SK-N-SH (cell line): ENCODE results near the gene TASP1. TPM values are rescaled to one million over a fixed set of nuclear protein-coding genes. Genes with fewer than 3 reads are reported as not detected.

Experiments
- CTCF ChIA-PET: fragments of 300-600, 350-600 bp; formaldehyde crosslinking; extraction: SDS; loops from one replicate; lab custom pipeline; 2021; lab: Yijun Ruan, JAX
- POLR2A ChIA-PET: fragments of 350-600 bp; sonication (Branson Sonifier 250); formaldehyde crosslinking; extraction: SDS; loops from one replicate; lab custom pipeline; 2020; ENCODE audit warnings: antibody characterized with exemption, inconsistent platforms; lab: Yijun Ruan, JAX
- DNase-seq: peaks from one replicate; pipeline ENCODE4 v3.0.0; 2012
- H2AFZ ChIP-seq: fragments of 200-600 bp; sonication (generic); 2 replicates; pipeline ENCODE4 v1.8.1; 2016; ENCODE audit warnings: antibody characterized with exemption, mild to moderate bottlenecking, low read depth
- H3F3A ChIP-seq: fragments of 200-600 bp; sonication (generic); replicated peaks from 2 replicates; pipeline ENCODE3; 2016; ENCODE audit warnings: antibody characterized with exemption, mild to moderate bottlenecking; ENCODE audit not compliant: insufficient read depth
- H3K27ac ChIP-seq, 2 experiments: fragments of 200-500 bp in 1 of 2; fragments of 200-600 bp in 1 of 2; sonication (Bioruptor generic) in 1 of 2; sonication (generic), shearing (Covaris generic) in 1 of 2; 2 replicates each; pipeline versions ENCODE4 v1.5.1 to v1.6.1; 2014 to 2016; ENCODE audit warnings: low read depth in 2 of 2, inconsistent platforms in 1 of 2, low read length in 1 of 2, mild to moderate bottlenecking in 1 of 2, mixed read lengths in 1 of 2
- H3K27me3 ChIP-seq: fragments of 200-600 bp; sonication (generic), shearing (Covaris generic); 2 replicates; pipeline ENCODE4 v1.6.1; 2016; ENCODE audit warnings: mixed run types; ENCODE audit not compliant: insufficient read depth
- H3K36me3 ChIP-seq, 2 experiments: fragments of 200-500 bp in 1 of 2; fragments of 200-600 bp in 1 of 2; sonication (Bioruptor generic) in 1 of 2; sonication (generic) in 1 of 2; replicated peaks in 1 of 2; 2 replicates each; pipeline versions ENCODE3 to v1.5.1; 2014 to 2016; ENCODE audit warnings: low read length in 1 of 2, mild to moderate bottlenecking in 1 of 2; ENCODE audit not compliant: insufficient read depth in 2 of 2, control insufficient read depth in 1 of 2
- H3K4me1 ChIP-seq, 2 experiments: fragments of 200-500 bp in 1 of 2; fragments of 200-600 bp in 1 of 2; sonication (Bioruptor generic) in 1 of 2; sonication (generic), shearing (Covaris generic) in 1 of 2; 2 replicates each; pipeline versions ENCODE4 v1.5.1 to v1.6.1; 2014 to 2016; ENCODE audit warnings: low read depth in 1 of 2, low read length in 1 of 2, mixed run types in 1 of 2; ENCODE audit not compliant: insufficient read depth in 2 of 2, control insufficient read depth in 1 of 2
- H3K4me2 ChIP-seq: fragments of 200-600 bp; sonication (generic), shearing (Covaris generic); 2 replicates; pipeline ENCODE4 v1.6.1; 2017; ENCODE audit warnings: mixed run types
- H3K4me3 ChIP-seq, 2 experiments: fragments of 200-500 bp in 1 of 2; fragments of 200-600 bp in 1 of 2; sonication (Bioruptor generic) in 1 of 2; sonication (generic), shearing (Covaris generic) in 1 of 2; 2 replicates each; pipeline versions ENCODE4 v1.5.1 to v1.8.1; 2014 to 2016; ENCODE audit warnings: low read depth in 2 of 2, inconsistent platforms in 1 of 2, low read length in 1 of 2, mild to moderate bottlenecking in 1 of 2, mixed read lengths in 1 of 2, moderate library complexity in 1 of 2
- H3K79me2 ChIP-seq: fragments of 200-600 bp; sonication (generic); 2 replicates; pipeline ENCODE4 v1.8.1; 2017; ENCODE audit warnings: mild to moderate bottlenecking; ENCODE audit not compliant: insufficient read depth
- H3K9ac ChIP-seq: fragments of 200-600 bp; sonication (generic); 2 replicates; pipeline ENCODE4 v1.6.1; 2017; ENCODE audit warnings: mixed run types
- H3K9me2 ChIP-seq: fragments of 200-600 bp; sonication (generic); 2 replicates; pipeline ENCODE4 v1.6.1; 2017; ENCODE audit warnings: mixed run types
- H3K9me3 ChIP-seq: fragments of 200-600 bp; sonication (generic); 2 replicates; pipeline ENCODE4 v1.6.1; 2017; ENCODE audit warnings: mixed run types, mild to moderate bottlenecking, moderate library complexity
- H4K20me1 ChIP-seq: fragments of 200-600 bp; sonication (generic); 2 replicates; pipeline ENCODE4 v1.6.1; 2017; ENCODE audit warnings: mild to moderate bottlenecking, mixed run types; ENCODE audit not compliant: insufficient read depth
- FOSL2 ChIP-seq: IDR thresholded peaks from 2 replicates; pipeline ENCODE4 v1.4.0; 2012; ENCODE audit warnings: low read depth, mild to moderate bottlenecking, moderate library complexity, borderline replicate concordance
- FOXJ3 ChIP-seq: sonication (generic); formaldehyde crosslinking; IDR thresholded peaks from 2 replicates; pipeline ENCODE4 v1.5.1; 2020; ENCODE audit warnings: mild to moderate bottlenecking, missing genetic modification reagents
- GATA2 ChIP-seq: sonication (generic); formaldehyde crosslinking; IDR thresholded peaks from 2 replicates; pipeline ENCODE4 v1.5.0; 2020; ENCODE audit warnings: mild to moderate bottlenecking, missing genetic modification reagents
- JUND ChIP-seq: IDR thresholded peaks from 2 replicates; pipeline ENCODE4 v1.4.0; 2012
- MXI1 ChIP-seq: IDR thresholded peaks from 2 replicates; pipeline ENCODE4 v1.6.1; 2012; ENCODE audit warnings: mild to moderate bottlenecking, low read depth, low read length, improper control_type of control experiment
- NFIC ChIP-seq: IDR thresholded peaks from 2 replicates; pipeline ENCODE4 v1.4.0; 2012; ENCODE audit warnings: borderline replicate concordance
- NRF1 ChIP-seq: IDR thresholded peaks from 2 replicates; pipeline ENCODE4 v1.6.1; 2012; ENCODE audit warnings: low read depth, mild to moderate bottlenecking, low read length
- RAD21 ChIP-seq: IDR thresholded peaks from 2 replicates; pipeline ENCODE4 v1.6.1; 2012; ENCODE audit warnings: mild to moderate bottlenecking, low read length
- RXRA ChIP-seq: IDR thresholded peaks from 2 replicates; pipeline ENCODE4 v1.4.0; 2012; ENCODE audit warnings: low read depth, mild to moderate bottlenecking, borderline replicate concordance
- TAF1 ChIP-seq: IDR thresholded peaks from 2 replicates; pipeline ENCODE4 v1.6.1; 2012; ENCODE audit warnings: low read depth, mild to moderate bottlenecking, low read length, moderate library complexity, borderline replicate concordance
- TCF12 ChIP-seq: IDR thresholded peaks from 2 replicates; pipeline ENCODE4 v1.4.0; 2012
- WGBS: methylation state at CpG from one replicate; pipeline ENCODE4 v1.1.6; 2017; ENCODE audit warnings: low lambda C conversion rate; 5-methylcytosine and 5-hydroxymethylcytosine counted together
- polyA plus RNA-seq, 3 experiments: library from polyadenylated mRNA; depleted of rRNA; stranded (reverse); fragments of >200 nt; gene quantifications; 2 replicates each; pipeline ENCODE4 v1.2.3, GENCODE V29; 2012
- TF ChIP-seq, protein P1 (sequence below): IDR thresholded peaks from 2 replicates; pipeline ENCODE4 v1.6.1; 2012; ENCODE audit warnings: mild to moderate bottlenecking, low read depth, low read length, moderate library complexity
- TF ChIP-seq, protein P2 (sequence below): IDR thresholded peaks from 2 replicates; pipeline ENCODE4; 2012
- TF ChIP-seq, protein P3 (sequence below): IDR thresholded peaks from 2 replicates; pipeline ENCODE4 v1.4.0; 2012; ENCODE audit warnings: low read depth

Gene TASP1
- polyA plus RNA-seq, 1 of the 3 experiments (the other 2 are of a cell fraction) = 5.9 TPM

DNA sequence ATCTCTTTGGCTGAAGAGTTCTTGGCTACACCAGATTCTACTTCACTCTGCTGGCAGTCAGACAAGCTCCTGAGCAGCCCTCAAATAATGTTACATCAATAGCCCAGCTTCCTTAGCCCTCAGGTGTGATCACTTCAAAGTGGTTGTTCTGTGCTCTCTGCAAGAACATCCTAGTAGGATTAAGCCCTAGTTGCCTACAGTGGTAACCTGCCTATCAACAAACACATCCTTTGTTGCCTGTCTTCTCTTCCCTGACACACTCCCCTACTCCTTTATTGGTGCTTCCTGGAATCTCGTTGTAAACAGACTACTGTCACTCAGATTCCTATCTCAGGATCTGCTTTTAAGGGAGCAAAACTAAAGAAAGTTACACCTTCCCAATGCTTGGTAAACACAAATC is 45.1 kb upstream of the TASP1 start:
- no peak for DNase-seq
- Histone ChIP-seq H2AFZ (no peak overlapping the region), H3K4me3 (no peak overlapping the region), H3K4me2 (no peak overlapping the region), H4K20me1 (no peaks in the 10 kb centered on the region)
- 24% methylated on average over 1 of the region's 1 CpG for WGBS
- TF ChIP-seq GATA2 (CRISPR knock-in tag) = no peak
- TF ChIP-seq, protein P1, sequence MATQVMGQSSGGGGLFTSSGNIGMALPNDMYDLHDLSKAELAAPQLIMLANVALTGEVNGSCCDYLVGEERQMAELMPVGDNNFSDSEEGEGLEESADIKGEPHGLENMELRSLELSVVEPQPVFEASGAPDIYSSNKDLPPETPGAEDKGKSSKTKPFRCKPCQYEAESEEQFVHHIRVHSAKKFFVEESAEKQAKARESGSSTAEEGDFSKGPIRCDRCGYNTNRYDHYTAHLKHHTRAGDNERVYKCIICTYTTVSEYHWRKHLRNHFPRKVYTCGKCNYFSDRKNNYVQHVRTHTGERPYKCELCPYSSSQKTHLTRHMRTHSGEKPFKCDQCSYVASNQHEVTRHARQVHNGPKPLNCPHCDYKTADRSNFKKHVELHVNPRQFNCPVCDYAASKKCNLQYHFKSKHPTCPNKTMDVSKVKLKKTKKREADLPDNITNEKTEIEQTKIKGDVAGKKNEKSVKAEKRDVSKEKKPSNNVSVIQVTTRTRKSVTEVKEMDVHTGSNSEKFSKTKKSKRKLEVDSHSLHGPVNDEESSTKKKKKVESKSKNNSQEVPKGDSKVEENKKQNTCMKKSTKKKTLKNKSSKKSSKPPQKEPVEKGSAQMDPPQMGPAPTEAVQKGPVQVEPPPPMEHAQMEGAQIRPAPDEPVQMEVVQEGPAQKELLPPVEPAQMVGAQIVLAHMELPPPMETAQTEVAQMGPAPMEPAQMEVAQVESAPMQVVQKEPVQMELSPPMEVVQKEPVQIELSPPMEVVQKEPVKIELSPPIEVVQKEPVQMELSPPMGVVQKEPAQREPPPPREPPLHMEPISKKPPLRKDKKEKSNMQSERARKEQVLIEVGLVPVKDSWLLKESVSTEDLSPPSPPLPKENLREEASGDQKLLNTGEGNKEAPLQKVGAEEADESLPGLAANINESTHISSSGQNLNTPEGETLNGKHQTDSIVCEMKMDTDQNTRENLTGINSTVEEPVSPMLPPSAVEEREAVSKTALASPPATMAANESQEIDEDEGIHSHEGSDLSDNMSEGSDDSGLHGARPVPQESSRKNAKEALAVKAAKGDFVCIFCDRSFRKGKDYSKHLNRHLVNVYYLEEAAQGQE = no peak
- TF ChIP-seq, protein P2, sequence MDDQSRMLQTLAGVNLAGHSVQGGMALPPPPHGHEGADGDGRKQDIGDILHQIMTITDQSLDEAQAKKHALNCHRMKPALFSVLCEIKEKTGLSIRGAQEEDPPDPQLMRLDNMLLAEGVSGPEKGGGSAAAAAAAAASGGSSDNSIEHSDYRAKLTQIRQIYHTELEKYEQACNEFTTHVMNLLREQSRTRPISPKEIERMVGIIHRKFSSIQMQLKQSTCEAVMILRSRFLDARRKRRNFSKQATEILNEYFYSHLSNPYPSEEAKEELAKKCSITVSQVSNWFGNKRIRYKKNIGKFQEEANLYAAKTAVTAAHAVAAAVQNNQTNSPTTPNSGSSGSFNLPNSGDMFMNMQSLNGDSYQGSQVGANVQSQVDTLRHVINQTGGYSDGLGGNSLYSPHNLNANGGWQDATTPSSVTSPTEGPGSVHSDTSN = no peak
- no peak for TF ChIP-seq FOSL2
- TF ChIP-seq, protein P3, sequence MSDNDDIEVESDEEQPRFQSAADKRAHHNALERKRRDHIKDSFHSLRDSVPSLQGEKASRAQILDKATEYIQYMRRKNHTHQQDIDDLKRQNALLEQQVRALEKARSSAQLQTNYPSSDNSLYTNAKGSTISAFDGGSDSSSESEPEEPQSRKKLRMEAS = no peak
- no peak for TF ChIP-seq RXRA
- TF ChIP-seq NFIC = no peak
- TF ChIP-seq, all 33 proteins: peak for 0
- no peak overlapping the region for H3K9ac ChIP-seq
- H3K79me2 ChIP-seq = no peaks in the 10 kb centered on the region
- H3K27ac ChIP-seq = no peak overlapping the region
- H3F3A ChIP-seq = no peaks in the 10 kb centered on the region
- no peaks in the 10 kb centered on the region for H3K4me1 ChIP-seq
- CTCF ChIA-PET = no interaction called here
- POLR2A ChIA-PET = no interaction called here
- no peaks in the 10 kb centered on the region for H3K36me3 ChIP-seq
- H3K9me2 ChIP-seq = no peaks in the 10 kb centered on the region
- H3K27me3 ChIP-seq = no peaks in the 10 kb centered on the region
- no peaks in the 10 kb centered on the region for H3K9me3 ChIP-seq

DNA sequence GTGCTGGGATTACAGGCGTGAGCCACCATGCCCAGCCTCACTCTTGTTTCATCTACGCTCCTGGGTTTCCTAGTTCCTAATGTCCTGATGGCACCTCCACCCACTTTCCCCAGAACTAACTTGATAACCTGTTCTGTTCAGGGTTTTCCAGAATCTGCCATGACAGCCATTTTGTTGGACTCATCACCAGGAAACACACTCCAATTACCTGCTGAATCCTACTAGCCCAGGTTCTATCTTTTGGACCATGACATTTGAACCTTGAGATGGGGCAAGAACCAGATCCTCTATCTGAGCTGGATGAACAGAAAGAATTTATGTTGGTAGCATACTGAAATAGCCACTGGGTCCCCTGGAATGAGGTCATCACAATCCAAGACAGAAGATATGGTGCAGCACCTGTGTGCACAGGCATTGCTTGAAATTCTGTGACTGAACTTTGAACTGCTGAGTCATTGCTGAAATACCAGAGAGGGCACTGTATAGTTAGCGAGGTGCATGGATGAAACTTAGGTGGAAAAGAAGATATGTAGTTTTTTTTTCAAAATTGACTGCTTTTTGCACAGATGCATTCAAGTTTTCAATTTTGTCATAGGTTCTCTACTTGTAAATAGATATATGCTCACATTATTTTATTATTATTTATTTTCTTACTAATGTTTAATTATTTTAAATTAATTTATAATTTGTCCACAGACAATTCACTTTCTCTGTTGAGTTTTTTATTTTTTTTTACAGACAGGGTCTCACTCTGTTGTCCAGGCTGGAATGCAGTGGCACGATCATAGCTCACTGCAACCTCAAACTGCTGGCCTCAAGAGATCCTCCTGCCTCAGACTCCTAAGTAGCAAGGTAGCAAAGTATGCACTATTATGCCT is 42.8 kb upstream of the TASP1 start:
- 69% methylated on average over 4 of the region's 4 CpGs for WGBS
- POLR2A ChIA-PET = no interaction called here

More for the DNA sequence above, 42.8 kb upstream of the TASP1 start:
- Histone ChIP-seq H3K4me1 (no peaks in the 10 kb centered on the region), H4K20me1 (no peaks in the 10 kb centered on the region), H3K9me2 (no peaks in the 10 kb centered on the region), H3K9me3 (no peaks in the 10 kb centered on the region), H3K27ac (no peak overlapping the region), H3F3A (no peaks in the 10 kb centered on the region), H3K27me3 (no peaks in the 10 kb centered on the region), H3K4me3 (no peak overlapping the region), H3K36me3 (no peaks in the 10 kb centered on the region), H2AFZ (no peak overlapping the region), H3K4me2 (no peak overlapping the region), H3K79me2 (no peaks in the 10 kb centered on the region), H3K9ac (no peak overlapping the region)
- TF ChIP-seq TCF12 (no peak), RXRA (no peak), MXI1 (no peak), RAD21 (no peak), JUND (no peak), NRF1 (no peak), FOXJ3 (CRISPR knock-in tag) (no peak), TAF1 (no peak)
- TF ChIP-seq, protein P2 = no peak
- CTCF ChIA-PET = no interaction called here
- DNase-seq = no peak
